ENCODE results near the gene PAX7. TPM values are rescaled to one million over a fixed set of nuclear protein-coding genes. Genes with fewer than 3 reads are reported as not detected.

PAX7 gene
- total RNA-seq, 1 donor from 2014 or later, result 1.4 TPM

DNA sequence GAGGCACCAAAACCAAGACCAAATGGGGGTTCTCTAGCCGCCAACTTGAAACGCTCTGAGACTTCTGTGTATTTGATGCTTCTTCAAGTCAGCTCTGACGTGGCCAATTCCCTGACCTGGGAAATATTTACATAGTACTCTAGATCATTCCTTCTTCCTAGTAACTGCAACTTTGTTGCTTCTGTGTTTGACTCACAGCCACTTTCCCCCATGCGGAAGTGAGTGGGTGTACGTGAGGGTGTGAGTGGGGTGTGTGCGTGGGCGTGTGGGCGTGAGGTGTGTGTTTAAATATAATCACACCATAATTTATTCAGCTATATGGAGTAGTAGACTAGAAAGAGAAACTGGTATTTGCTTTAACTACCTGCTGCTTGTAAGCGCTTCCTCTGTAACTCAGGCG is 117.8 kb downstream of the PAX7 start:
- Mint-ChIP-seq H3K36me3 (ENCODE audit: low read depth, unreplicated experiment) (peaks cover 3% of the 10 kb centered on the region), H3K4me3 (ENCODE audit: unreplicated experiment) (no peak overlapping the region), H3K9me3 (ENCODE audit: unreplicated experiment) (no peaks in the 10 kb centered on the region), H3K4me1 (ENCODE audit: unreplicated experiment) (no peaks in the 10 kb centered on the region), H3K27me3 (ENCODE audit: unreplicated experiment) (peaks cover 2% of the 10 kb centered on the region), H3K27ac (ENCODE audit: unreplicated experiment) (no peak overlapping the region)
- no peak for DNase-seq (ENCODE audit: low spot score)
- TF ChIP-seq CTCF (IDR thresholded peaks at IDR 0.05; ENCODE audit: unreplicated experiment), result no peak

DNA sequence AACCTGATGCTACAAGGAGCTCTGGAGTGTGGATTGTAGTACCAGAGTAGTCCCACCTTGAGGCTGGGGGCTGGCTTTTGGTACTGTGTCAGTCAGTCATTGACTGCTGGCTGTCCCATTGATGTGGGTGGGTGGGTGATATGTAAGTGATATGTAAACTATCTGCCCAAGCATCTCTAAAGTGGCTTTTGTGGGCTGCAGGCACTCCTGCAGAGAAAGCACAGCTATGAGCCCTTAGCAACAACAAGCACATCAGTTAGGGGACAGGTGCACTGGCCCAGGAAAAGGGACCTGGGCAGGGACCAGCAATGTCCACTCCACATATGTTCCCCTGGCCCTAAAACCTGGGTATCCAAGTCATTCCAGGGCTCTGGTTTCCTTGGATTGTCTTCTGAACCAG is 118.9 kb downstream of the PAX7 start:
- no peak overlapping the region for H3K4me3 Mint-ChIP-seq (ENCODE audit: unreplicated experiment)
- H3K27ac Mint-ChIP-seq (ENCODE audit: unreplicated experiment), result no peak overlapping the region
- no peaks in the 10 kb centered on the region for H3K36me3 Mint-ChIP-seq (ENCODE audit: low read depth, unreplicated experiment)
- no peaks in the 10 kb centered on the region for H3K9me3 Mint-ChIP-seq (ENCODE audit: unreplicated experiment)
- peaks cover 2% of the 10 kb centered on the region for H3K27me3 Mint-ChIP-seq (ENCODE audit: unreplicated experiment)
- DNase-seq (ENCODE audit: low spot score), result no peak
- no peak for TF ChIP-seq CTCF (IDR thresholded peaks at IDR 0.05; ENCODE audit: unreplicated experiment)
- no peaks in the 10 kb centered on the region for H3K4me1 Mint-ChIP-seq (ENCODE audit: unreplicated experiment)

DNA sequence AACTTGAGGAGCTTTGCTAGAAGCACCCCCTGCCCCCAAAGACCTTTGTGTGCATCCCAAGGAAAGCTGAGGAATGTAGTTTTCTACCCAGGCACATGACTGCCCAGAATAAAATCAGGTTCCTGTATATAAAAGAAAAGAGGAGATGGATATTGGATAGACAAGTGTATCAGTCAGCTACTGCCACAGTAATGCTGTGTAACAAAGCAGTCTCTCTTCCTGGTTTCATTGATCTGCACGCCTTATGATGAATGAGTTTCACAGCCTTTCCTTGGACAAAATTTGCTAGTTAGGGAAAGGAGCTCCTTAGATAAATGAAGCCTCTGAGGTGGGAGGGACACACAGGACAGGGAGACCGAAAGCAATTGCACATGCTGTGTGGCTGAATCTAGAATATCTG is 120.0 kb downstream of the PAX7 start:
- no peak for DNase-seq (ENCODE audit: low spot score)
- peaks cover 2% of the 10 kb centered on the region for H3K27me3 Mint-ChIP-seq (ENCODE audit: unreplicated experiment)
- no peaks in the 10 kb centered on the region for H3K4me1 Mint-ChIP-seq (ENCODE audit: unreplicated experiment)
- no peaks in the 10 kb centered on the region for H3K36me3 Mint-ChIP-seq (ENCODE audit: low read depth, unreplicated experiment)
- no peak overlapping the region for H3K27ac Mint-ChIP-seq (ENCODE audit: unreplicated experiment)
- H3K9me3 Mint-ChIP-seq (ENCODE audit: unreplicated experiment), result no peaks in the 10 kb centered on the region
- no peak overlapping the region for H3K4me3 Mint-ChIP-seq (ENCODE audit: unreplicated experiment)
- no peak for TF ChIP-seq CTCF (IDR thresholded peaks at IDR 0.05; ENCODE audit: unreplicated experiment)

DNA sequence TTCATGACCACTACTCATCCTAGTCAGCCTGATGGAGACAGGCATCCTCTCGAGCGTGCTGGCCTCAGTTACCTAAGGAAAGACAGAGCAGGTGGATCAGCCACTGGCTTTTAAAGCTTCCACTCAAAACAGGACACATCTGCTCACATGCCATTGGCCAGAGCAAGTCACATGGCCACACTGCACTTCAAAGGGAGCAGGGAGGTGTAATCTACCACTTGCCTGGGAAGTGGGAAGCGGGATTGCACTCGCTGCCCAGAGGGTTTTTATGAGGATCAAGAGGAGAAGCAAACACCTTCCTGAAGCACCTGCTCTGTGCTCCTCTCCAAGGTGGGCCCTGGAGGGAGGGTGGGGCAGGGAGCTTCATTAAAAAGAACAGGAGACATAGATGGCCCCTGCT is 120.8 kb downstream of the PAX7 start:
- no peaks in the 10 kb centered on the region for H3K36me3 Mint-ChIP-seq (ENCODE audit: low read depth, unreplicated experiment)
- no peak for DNase-seq (ENCODE audit: low spot score)
- H3K4me3 Mint-ChIP-seq (ENCODE audit: unreplicated experiment), result no peak overlapping the region
- H3K4me1 Mint-ChIP-seq (ENCODE audit: unreplicated experiment), result no peaks in the 10 kb centered on the region
- no peaks in the 10 kb centered on the region for H3K9me3 Mint-ChIP-seq (ENCODE audit: unreplicated experiment)
- H3K27me3 Mint-ChIP-seq (ENCODE audit: unreplicated experiment), result peaks cover 2% of the 10 kb centered on the region
- no peak overlapping the region for H3K27ac Mint-ChIP-seq (ENCODE audit: unreplicated experiment)
- TF ChIP-seq CTCF (IDR thresholded peaks at IDR 0.05; ENCODE audit: unreplicated experiment), result no peak

DNA sequence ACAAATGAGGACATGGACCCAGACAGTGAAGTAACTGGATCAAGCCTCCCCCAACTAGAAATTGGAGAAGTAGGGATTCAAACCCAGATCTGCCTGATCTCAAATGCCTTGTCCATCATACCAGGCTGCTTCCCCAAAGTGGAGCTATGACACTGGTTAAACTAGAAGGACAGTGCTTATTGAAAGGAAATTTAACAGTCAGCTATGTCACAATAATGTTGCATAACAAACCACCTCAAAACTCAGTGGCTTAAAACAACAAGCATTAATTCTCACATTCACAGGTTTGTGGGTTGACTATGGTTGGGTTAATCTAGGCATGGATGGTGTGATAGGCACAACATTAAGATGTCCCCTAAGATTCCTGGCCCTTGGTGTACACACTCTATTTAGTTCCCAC is 121.8 kb downstream of the PAX7 start:
- Mint-ChIP-seq H3K27ac (ENCODE audit: unreplicated experiment) (no peak overlapping the region), H3K36me3 (ENCODE audit: low read depth, unreplicated experiment) (no peaks in the 10 kb centered on the region), H3K27me3 (ENCODE audit: unreplicated experiment) (peaks cover 2% of the 10 kb centered on the region), H3K4me3 (ENCODE audit: unreplicated experiment) (no peak overlapping the region), H3K9me3 (ENCODE audit: unreplicated experiment) (no peaks in the 10 kb centered on the region), H3K4me1 (ENCODE audit: unreplicated experiment) (no peaks in the 10 kb centered on the region)
- no peak for DNase-seq (ENCODE audit: low spot score)
- TF ChIP-seq CTCF (IDR thresholded peaks at IDR 0.05; ENCODE audit: unreplicated experiment), result no peak
